Right kidney (tissue), 9 donors: ENCODE results near the gene TAPT1.
"Not testable (repeated sequence)": the region's sequence is repeated elsewhere in the genome, so short reads cannot be mapped to it uniquely, and the experiment has no call there.

Experiments used
- DNase-seq: peaks from one replicate; pipeline ENCODE4 v3.0.0-alpha.2; 2016
- long read RNA-seq, 8 donors: transcript quantifications; one replicate each; lab custom pipeline, GENCODE V29; 2026

Gene TAPT1
- long read RNA-seq, donor 1, full-length matches to known transcripts = 6 of 12 reads
- long read RNA-seq, donor 1, partial matches to known transcripts = 6 of 12 reads
- long read RNA-seq, donor 1, other reads (novel, unspliced or antisense) = 0 of 12 reads
- long read RNA-seq, donor 2, full-length matches to known transcripts = 3 of 3 reads
- long read RNA-seq, donor 2, partial matches to known transcripts = 0 of 3 reads
- long read RNA-seq, donor 2, other reads (novel, unspliced or antisense) = 0 of 3 reads
- long read RNA-seq, donor 3, full-length matches to known transcripts = 3 of 3 reads
- long read RNA-seq, donor 3, partial matches to known transcripts = 0 of 3 reads
- long read RNA-seq, donor 3, other reads (novel, unspliced or antisense) = 0 of 3 reads
- long read RNA-seq, donor 4, full-length matches to known transcripts = 2 of 2 reads
- long read RNA-seq, donor 4, partial matches to known transcripts = 0 of 2 reads
- long read RNA-seq, donor 4, other reads (novel, unspliced or antisense) = 0 of 2 reads
- long read RNA-seq, donor 5, full-length matches to known transcripts = 4 of 4 reads
- long read RNA-seq, donor 5, partial matches to known transcripts = 0 of 4 reads
- long read RNA-seq, donor 5, other reads (novel, unspliced or antisense) = 0 of 4 reads
- long read RNA-seq, donor 6, full-length matches to known transcripts = 8 of 8 reads
- long read RNA-seq, donor 6, partial matches to known transcripts = 0 of 8 reads
- long read RNA-seq, donor 6, other reads (novel, unspliced or antisense) = 0 of 8 reads
- long read RNA-seq, donor 7, full-length matches to known transcripts = 5 of 5 reads
- long read RNA-seq, donor 7, partial matches to known transcripts = 0 of 5 reads
- long read RNA-seq, donor 7, other reads (novel, unspliced or antisense) = 0 of 5 reads
- long read RNA-seq, donor 8, full-length matches to known transcripts = 3 of 3 reads
- long read RNA-seq, donor 8, partial matches to known transcripts = 0 of 3 reads
- long read RNA-seq, donor 8, other reads (novel, unspliced or antisense) = 0 of 3 reads

DNA sequence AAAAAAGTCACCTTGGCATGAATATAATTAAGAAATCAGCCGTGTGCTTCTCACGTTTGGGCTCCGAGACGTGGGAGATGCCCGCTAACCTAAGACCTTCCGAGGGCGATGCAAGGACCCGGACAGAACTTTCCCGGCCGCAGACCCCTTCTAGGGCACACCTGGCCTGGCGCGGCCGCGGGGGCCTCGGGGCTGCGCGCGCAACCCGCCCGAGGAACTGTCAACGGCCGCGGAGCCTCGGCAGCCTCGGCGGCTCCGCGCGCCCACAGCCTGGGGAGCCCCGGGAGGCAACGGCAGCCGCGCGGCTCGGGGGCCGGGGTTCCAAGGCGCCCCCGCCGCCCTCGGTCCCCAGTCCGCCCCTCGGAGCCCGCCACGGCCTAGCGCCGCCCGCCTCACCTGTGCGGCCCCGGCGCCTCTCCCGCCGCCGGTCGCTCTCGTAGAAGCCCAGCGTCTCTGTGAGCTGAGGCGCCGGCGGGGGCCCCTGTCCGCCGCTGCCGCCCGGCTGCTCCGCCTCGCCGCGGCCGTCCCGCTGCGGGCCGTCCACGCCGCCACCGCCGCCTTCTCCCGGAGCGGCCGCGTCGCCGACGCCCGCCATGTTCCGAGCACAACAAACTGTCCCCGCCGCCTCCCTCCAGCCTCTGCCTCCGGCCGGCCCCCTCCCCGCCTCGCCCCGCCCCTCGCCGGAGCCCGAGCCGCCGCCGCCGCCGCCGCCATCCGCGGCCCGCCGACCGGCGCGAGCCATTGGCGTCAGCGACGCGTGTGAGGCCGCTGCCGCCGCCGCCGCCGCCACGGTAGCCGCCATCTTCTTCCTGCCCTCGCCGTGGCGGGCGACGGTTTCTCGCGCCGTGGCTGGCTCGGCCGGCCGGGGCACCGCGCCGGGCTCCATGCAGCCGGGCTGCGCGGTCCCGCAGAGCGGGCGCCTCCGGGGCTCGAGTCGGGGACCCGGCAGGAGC is at the start of gene TAPT1:
TAPT1 (minus strand) TSS at position 609 of the 953 bp plus-strand sequence; CDS start at position 595, 14 bp downstream.
- peak; percentile 71 for DNase-seq

- DNase-seq = no peak
These were observed 45.1 kb upstream of the TAPT1 start for GRCh38 chr4:16271411-16271810.

DNA sequence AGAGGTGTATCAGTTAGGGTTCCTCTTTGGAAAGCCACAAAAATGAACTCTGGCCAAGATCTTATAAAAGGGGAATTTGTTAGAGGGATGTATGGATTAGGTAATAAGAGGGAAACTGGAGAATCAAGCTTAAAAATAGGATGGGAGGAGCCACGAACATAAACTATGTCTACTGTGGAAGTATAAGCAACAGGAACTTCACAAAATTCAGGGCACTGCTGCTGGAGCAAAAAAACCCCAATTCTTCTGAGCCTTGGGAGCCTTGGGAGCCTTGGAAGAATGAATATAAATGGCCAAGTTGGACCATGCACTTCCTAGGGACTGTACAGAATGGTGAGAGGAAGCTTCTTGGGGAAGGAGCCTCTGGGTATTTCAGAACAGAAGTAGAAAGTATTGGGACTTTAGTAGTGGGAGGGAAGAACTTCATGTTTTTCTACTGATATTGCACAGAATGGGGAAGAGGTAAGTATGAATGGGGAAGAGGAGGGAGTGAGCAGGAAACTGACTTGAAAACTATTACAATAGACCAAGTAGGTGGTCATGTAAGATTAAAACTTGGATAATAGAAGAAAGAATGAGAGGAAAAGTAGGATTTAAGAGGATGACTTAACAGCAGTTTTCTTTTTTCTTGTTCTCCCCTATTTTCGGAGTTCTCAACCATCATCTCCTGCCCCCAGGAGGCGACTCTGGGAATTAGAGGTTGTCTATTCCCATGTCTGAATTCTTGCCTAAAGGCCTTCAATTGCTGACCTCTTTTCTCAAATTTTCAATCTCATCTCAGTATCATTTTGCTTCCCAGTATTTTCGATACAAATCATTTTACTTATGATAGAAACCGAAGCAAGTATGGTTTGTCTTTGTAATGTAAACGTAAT is 44.4 kb upstream of the TAPT1 start:
- DNase-seq = no peak

- DNase-seq = not testable (repeated sequence)
These were observed 43.6 kb upstream of the TAPT1 start for GRCh38 chr4:16269742-16270453.

DNA sequence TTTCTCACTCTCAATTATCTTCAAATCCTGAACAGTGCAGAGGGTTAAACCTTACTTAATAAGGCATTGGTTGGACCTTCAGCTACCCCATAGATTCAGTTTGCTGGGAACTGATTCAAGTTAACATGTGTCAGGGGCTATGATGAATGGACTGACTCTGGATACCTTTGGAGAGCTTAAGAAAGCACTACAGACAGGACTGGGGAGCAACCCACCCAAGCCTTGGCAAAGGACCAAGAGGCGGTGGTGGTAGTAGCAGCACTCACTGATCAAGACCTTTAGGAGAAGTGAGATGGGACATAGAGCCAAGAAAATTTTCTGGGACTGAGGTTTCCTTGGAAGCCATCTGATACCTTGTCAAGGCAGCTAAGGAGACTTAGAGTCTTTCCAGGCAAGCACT is 43.0 kb upstream of the TAPT1 start:
- no peak for DNase-seq

- DNase-seq = no peak
These were observed 42.0 kb upstream of the TAPT1 start for GRCh38 chr4:16268290-16268689.

DNA sequence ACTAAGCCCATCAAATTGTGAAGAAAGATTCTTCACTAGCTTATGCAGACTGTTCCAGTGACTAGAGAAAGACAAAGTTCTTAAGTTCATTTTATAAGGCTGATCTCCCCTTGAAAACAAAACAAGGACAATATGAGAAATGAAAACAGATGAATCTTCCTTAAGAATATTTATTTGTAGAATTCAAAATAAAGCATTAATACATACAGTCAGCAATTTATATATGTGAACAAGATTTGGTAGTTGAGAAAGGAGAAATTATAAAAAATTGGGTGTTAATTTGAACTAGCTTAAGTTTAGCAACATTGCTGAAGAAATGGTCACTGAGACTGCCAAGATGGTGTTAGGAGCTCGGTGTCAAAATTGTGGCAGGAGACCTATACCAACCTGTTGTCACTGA is 41.4 kb upstream of the TAPT1 start:
- no peak for DNase-seq

- DNase-seq = no peak
These were observed 39.5 kb upstream of the TAPT1 start for GRCh38 chr4:16265820-16266219.

- DNase-seq = no peak
These were observed 38.5 kb upstream of the TAPT1 start for GRCh38 chr4:16264798-16265197.

DNA sequence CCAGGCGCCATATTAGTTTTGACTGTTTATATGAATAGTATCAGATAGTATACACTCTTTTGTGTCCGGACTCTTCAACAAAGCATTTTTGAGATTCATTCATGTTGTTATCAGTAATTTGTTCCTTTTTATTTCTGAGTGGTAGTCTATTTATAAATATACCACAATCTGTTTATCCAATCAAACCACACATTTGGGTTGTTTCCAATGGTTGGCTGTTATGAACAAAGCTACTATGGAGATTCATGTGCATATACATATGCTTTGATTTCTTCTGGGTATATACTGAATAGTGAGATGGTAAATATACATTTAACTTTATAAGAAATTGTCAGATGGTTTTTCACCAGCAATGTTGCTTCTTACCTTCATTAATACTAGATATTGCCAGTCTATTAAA is 36.8 kb upstream of the TAPT1 start:
- no peak for DNase-seq

DNA sequence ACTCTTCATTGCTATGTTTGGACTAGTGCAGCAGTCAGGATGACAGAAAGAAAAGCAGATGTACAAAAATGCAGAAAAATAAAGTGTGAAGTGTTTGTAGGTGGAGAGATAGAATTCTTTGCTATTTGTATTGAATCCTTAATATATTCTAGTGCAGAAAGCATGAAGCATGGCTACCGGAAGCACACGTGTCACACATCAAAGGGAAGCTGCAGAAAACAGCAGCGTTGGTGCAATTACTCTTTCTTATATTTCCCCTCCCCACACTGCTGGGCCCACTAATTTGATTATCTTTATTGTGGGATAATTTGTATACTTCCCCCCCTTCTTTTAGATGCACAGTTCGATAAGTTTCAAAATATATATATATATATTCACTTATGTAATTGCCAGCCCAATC is 35.9 kb upstream of the TAPT1 start:
- DNase-seq = no peak

DNA sequence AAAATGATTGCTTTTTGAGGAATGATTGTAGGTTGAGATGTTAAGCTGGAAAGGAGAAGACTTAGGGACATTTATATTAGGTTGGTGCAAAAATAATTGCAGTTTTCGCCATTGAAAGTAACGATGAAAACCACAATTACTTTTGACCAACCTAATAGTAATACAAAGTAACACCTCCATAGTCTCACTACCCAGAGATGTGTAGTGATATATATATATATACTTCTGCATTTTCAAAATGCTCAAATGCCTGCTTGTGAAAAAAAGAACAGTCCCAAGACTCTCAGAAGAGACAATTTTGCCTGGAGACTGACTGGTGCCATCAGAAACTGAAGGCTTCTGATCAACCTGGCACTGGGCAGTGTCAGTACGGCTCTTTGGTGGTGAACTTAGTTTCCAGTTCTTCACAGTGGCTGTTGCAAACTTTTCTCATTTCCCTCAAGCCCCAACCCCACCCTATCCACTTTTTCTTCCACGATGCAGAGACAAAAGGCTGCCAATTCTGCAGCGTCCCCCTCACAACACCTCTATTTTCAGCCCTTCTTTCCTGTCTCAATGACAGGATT is 35.1 kb upstream of the TAPT1 start:
- DNase-seq = no peak

DNA sequence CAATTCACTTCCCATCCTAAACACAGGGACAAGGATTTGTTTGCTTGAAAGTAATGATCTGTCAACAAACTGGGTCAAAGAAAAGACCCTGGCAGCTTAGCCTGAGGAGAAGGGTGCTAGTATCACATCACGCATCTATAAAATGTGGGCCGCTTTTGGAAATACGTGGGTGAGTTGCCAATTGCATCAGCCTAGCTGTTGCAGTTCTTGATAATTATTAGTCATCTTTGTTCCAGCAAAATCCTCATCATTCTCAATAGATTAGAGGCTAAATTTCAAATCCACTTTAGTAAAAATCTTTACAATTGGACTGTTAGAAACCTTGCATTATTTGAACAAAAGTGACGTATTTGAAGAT is 33.6 kb upstream of the TAPT1 start:
- no peak for DNase-seq

DNA sequence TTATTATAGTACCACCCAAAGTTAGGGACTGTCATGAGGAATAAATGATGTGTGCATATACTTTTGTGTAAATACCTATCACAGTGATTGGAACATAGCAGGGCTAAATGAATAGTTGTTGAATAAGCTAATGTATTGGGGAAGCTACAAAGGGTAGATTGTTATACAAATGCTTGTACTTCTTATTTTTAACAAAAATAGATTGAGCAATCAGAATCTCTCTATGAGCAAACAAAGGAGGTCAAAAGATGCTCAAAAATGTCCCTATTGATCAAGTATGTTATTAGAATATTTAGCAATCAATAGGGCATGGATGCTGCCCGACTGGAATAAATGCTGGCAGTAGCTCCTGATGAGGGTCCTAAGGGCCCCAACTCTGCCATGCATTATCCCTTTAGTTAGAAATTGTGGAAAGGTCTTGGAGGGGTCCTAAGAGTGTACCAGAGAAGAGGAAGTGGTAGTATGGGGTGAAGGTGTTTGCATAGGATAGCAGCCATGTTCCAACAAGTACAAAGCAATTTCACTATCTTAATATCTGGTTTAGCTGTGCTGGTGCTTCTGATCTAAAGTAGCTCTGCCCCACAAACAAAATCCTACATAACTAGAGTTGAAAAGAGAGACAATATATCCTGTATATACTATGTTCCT is 33.1 kb upstream of the TAPT1 start:
- DNase-seq = no peak

- DNase-seq = no peak
These were observed 31.3 kb upstream of the TAPT1 start for GRCh38 chr4:16257611-16258010.

- DNase-seq = no peak
These were observed 30.1 kb upstream of the TAPT1 start for GRCh38 chr4:16256343-16256742.

DNA sequence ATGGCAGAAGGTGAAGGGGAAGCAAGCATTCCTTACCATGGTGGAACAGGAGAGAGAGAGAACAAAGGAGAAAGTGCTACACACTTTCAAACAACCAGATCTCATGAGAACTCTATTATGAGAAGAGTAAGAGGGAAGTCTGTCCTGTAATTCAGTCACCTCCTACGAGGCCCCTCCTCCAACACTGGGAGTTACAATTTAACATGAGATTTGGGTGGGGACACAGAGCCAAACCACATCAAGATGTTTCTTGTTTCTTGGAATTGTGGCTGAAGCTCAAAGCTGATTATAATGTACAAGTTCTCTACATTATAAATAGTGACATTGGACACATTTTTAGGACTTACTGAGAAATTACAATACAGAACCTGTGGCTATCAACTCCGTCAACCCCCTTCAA is 29.5 kb upstream of the TAPT1 start:
- DNase-seq = no peak

DNA sequence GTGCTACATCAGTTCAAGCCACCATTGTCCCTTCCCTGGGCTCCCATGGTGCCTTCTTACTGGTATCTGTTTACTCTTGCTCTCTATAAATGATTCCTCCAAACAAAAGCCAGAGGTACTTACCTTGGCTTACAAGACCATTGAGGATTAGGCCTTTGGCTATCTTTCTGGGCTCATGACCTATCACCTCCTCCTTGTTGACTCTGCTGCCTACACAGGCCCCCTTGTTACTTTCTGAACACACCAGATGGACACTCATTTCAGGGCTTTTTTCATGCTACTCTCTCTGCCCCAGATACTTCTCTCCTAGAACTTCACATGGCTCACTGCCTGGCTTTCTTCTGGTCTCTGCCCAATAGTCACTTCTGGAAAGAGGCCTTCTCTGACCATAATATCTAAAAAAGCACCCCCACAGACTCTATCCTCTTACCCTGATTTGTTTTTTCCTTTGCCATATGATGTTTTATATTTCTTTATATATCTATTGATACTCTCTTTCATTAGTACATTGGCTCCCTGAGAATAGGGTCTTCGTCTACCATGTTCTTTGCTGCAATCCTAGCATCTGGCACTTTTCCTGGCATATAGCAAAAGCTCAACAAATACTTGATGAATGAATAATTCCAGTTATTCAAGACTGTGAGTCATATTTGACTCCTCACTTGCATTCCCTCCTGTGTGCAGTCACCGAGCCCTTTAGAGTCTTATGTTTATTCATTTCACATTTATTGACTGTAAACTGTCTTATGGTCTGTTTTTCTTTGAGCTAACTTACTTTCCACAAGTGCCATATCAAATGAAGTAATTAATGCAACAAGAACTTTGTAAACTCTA is 27.1 kb upstream of the TAPT1 start:
- DNase-seq = no peak
